HT1080 (cell line): ENCODE measurements around the gene KCNIP2. TPM values are rescaled to one million over a fixed set of nuclear protein-coding genes. Genes with fewer than 3 reads are reported as not detected.

Experiments used
- DNase-seq: peaks from one replicate; pipeline ENCODE4 v3.0.0-alpha.2; 2015; ENCODE audit warnings: low read depth
- polyA plus RNA-seq, 2 experiments: library from polyadenylated mRNA; depleted of rRNA; stranded (reverse); fragments of >200 nt; gene quantifications; 2 replicates each; pipeline ENCODE4 v1.2.3, GENCODE V29; 2015
- total RNA-seq: library from RNA; depleted of rRNA; stranded (reverse); fragments of >200 nt; shearing (Covaris generic); gene quantifications from 2 replicates; pipeline ENCODE4 v1.2.3, GENCODE V29; 2014; rRNA removed

Gene KCNIP2
- total RNA-seq: 1.2 TPM in 1 of 2 replicates, not detected in the other
- polyA plus RNA-seq (2015; cell fraction: cytosol; rRNA removed): not detected in 2 replicates
- polyA plus RNA-seq (2015; cell fraction: nucleus; rRNA removed): 3.4 and 3.8 TPM in 2 replicates

- no peak for DNase-seq
These were observed at the start of gene KCNIP2 for GRCh38 chr10:101843032-101844021. KCNIP2 (minus strand) TSS chr10:101843800; CDS start chr10:101843568, 232 bp downstream.

DNA sequence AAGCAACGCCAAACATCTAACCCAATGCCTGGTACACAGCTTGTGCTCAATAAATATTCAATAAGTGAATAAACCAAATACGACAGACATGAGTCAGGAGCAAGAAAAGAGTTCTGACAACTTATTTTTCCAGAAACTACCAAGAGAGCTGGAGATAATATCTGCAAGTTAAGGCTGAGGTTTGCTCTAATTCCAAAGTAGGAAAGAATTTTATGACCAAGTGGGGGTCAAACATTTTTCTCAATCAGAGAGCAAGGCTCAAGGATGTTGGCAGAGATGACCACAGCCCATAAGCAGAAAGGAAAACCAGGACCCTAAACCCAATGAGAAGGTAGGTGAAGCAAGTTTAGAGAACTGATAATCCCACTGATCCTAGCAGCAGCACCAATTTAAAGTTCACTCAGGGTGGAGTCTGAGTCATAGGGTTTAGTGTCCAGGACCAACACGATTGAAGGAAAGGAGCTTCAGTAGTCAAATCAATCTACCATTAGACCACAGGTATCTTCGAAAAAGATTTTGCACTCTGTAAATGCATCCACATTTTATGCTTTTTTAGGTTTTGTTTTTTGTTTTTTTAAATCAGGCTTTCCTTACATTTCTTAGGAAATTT is 49.3 kb upstream of the KCNIP2 start:
- no peak for DNase-seq

DNA sequence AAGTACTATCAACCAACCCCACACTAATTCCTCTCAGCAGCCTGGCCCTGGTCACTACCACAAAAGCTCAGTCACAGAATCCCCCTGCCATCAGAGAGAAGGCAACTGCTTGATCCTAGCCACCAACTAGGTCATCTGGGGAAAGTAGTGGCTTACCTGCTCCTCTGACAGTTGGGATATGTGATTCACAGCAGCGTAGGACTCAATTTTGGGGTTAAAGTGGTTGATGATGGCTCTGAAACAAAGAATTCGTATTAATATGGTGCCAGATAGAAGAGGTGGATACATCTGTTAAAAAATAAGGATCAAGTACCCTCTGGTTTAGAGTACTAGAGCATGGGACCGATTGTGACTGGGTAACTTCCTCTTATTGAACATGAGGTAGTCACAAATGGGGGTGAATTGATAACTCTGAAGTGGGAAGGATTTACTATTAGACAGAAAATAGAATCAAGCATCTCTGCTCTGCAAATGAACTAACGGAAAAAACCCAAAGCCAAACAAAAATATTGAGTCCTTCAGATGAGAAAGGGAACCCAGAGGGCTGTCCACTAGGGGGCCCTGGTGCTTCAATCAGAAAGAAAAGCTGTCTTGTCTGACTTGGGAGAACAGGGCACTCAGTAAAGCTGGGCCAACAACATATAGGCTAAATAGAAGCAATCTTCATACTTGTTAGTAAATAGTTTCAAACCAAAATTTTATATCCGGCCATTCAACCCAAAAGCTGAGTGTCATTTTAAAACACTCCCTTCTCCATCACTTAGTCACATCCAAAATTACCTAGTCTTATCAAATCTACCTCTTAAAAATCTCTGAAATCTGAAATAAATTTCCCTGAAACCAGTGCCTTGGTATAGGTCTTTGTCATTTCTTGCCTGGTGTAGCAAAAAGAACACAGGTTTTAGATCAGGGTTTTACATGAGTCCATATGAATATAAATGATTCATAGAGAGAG is 45.9 kb upstream of the KCNIP2 start:
- DNase-seq: peak; percentile 54

- no peak for DNase-seq
These were observed 44.8 kb upstream of the KCNIP2 start for GRCh38 chr10:101888251-101888949.

- DNase-seq: no peak
These were observed 44.2 kb upstream of the KCNIP2 start for GRCh38 chr10:101887775-101888174.

DNA sequence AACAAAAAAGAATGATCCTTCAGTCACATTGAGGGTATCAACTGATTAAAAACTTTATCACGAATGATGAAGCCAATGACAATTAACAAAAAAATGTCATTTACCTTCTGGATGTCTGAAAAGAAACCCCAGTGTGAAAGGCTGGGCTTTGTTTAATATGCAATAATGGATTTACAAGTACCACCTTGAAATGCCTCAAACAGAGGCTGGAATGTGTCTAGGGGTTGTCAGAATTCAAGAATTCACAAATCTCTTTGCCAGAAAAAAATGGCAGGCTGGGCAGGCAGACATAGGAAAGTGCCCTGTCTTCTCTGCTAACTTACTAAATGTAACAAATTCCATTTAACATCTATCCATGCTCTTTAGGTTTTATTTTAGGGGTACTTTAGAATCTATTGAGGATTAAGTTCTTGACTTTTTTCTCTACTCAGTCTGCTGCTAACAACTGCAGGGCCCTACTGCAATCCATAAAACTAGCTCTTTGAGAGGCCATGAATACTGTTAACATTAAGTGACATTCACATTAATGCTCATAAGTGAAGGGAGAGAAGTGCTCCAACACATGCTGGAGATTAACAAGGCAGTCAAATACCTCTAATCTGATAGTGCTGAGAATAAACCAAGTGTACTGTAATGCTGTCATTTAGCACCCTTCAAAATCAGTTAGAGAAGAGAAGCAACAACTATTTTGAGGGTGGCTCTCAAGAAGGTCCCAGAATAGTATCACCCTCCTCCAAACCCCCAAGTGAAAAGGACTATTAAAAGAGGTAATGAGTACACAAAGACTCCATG is 43.1 kb upstream of the KCNIP2 start:
- DNase-seq: no peak

DNA sequence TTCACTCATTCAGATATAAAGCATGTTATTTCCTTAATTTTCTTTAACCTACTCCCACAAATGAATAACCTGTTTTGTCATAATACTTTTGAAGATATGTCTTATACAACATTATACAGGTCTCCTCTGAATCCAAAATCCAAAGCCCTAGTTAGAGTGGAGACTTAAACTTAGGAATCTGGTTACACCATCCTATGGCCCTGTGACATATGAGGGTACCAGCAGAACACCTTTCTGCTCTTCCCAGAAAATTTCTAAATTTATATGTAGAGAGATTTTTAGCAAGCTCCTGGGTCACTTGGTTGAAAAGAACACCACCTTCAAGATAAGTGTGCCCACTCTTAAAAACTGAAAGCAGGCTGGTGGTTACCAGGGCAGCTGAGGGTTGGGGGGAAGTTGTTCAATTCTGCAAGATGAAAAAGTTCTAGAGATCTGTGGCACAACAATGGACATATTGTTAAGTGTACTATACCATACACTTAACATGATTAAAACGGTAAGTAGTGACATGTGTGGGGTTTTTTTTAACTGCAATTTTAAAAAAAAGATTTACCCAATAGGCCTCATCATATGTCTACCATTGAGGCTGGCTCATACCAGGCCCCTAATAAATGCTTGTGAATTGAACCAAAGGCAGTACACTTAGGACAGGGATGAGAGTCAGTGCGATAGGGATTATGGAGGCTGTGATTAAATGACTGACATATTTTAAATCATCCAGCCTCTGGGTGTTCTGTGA is 37.6 kb upstream of the KCNIP2 start:
- DNase-seq: no peak

- DNase-seq: no peak
These were observed 36.6 kb upstream of the KCNIP2 start for GRCh38 chr10:101880232-101880573.

DNA sequence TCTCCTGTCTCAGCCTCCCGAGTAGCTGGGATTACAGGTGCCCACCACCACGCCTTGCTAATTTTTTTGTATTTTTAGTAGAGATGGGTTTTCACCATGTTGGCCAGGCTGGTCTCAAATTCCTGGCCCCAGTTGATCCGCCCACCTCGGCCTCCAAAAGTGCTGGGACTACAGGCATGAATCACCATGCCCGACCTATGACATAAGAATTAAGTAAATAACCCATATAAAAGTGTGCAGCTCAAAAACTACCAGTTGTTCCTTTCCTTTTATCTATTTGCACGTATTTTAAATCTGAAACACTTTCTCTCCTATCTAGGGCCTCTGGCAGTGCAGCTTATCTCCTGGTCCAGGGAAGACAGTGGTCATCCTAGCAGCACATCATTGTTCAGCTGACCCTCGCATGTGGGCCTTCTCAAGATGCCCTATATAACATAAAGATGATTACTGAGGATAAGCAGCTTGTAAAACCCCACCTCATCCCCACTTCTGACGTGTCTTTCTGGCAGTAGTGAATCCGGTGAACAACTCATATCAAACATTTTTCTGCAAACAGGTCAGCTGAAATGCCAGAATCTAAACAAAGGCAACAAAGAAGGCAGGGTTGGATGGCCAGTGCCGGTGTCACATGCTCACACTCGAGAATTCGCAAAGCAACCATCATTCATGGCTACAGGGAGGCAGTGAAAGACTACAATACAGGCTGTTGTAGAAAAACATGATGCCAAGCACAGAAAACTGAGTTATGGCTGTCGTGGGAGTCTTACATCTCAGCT is 36.0 kb upstream of the KCNIP2 start:
- DNase-seq: peak; percentile 75

- no peak for DNase-seq
These were observed 35.3 kb upstream of the KCNIP2 start for GRCh38 chr10:101878869-101879268.

DNA sequence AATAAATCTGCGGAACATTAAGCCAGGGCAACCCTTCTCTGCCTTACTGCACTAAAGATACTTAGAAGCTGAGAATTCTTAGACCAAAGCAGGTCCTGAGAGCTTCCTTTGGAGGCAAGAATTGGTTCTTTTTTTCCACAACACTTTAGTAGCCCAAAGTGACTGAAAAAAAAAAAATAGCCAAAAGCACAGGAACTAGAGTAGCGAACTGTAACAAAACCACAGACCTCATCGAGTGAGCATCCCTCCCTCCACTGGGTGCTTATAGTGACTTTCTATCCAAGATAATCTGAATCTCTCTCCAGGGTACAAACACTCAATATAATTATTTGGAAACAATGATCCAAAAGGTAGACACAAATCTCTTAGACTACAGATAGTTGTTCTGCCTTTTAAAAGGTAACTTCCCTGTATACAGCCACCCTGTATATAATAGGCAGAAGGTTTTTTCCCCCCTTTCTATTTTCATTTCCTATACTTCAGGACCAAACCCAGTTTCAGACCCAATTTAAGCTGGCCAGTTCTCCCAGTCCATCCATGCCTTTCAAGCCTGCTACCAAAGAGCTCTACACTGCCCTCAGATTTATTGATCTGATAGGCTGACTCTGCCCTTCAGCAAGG is 31.6 kb upstream of the KCNIP2 start:
- DNase-seq: no peak

GRCh38 chr10:101874252-101874651 is 30.7 kb upstream of the KCNIP2 start:
- no peak for DNase-seq

- no peak for DNase-seq
These were observed 24.3 kb upstream of the KCNIP2 start for GRCh38 chr10:101867931-101868330.

DNA sequence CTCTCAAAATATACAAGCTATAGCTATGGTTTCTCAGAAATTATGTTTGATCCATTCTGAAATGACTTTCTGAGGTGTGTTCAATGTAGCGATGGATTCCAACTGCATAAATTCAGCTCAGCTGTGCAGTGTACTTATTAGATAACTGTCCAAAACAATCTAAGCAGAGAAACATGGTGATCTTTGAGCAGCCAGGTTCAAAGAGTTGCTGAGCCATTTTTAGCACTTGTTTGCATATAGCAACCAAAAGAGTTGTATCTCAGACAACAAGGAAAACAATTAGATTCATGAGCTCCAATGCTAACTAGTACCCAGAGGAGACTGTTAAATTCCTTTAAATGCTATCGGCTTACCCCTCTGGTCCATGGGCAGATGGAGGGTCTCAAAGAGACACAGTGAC is 15.9 kb upstream of the KCNIP2 start:
- no peak for DNase-seq

DNA sequence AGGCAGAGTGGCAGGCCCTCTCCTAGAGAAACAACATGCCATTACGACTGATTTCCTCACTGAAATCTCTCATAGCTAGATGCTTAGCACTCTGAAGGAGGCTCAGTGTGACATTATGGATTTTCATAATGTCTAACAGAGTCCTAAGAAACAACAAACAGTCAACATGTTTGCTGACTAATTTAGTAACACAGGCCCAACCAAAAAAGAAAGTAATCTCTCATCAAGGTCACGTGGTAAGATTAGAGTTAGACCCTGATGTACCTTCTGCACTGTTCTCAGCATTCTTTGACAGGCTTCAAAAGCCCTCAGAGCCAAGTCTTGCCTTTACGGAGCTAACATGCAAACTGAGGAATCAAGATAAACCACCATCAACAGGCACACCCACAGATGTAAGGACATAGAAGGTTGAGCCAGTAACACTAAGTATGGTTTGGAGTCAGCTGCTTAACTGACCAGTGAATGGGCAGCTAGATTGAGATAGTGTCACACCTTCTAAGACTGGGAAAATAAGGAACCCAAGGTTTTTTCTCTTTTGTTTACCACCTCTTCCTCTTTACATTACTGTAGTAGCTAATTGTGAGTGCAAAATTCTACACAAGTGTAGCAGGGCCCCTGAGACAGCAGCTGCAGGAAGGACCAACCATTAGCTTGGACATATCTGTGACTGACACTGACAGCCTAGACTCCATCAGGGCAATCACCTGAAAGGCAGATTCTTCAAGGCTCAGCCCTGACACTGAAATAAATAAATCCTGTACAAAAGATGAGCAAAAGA is 15.3 kb upstream of the KCNIP2 start:
- DNase-seq: no peak

- no peak for DNase-seq
These were observed 14.3 kb upstream of the KCNIP2 start for GRCh38 chr10:101857802-101858476.
